SK-N-SH (cell line): Measurements from ENCODE around the gene RAD51B. TPM values are rescaled to one million over a fixed set of nuclear protein-coding genes. Genes with fewer than 3 reads are reported as not detected.

ENCODE experiments used
- CTCF ChIA-PET: fragments of 300-600, 350-600 bp; formaldehyde crosslinking; extraction: SDS; loops from one replicate; lab custom pipeline; 2021; lab: Yijun Ruan, JAX
- POLR2A ChIA-PET: fragments of 350-600 bp; sonication (Branson Sonifier 250); formaldehyde crosslinking; extraction: SDS; loops from one replicate; lab custom pipeline; 2020; ENCODE audit warnings: antibody characterized with exemption, inconsistent platforms; lab: Yijun Ruan, JAX
- DNase-seq: peaks from one replicate; pipeline ENCODE4 v3.0.0; 2012
- H2AFZ ChIP-seq: fragments of 200-600 bp; sonication (generic); 2 replicates; pipeline ENCODE4 v1.8.1; 2016; ENCODE audit warnings: antibody characterized with exemption, mild to moderate bottlenecking, low read depth
- H3F3A ChIP-seq: fragments of 200-600 bp; sonication (generic); replicated peaks from 2 replicates; pipeline ENCODE3; 2016; ENCODE audit warnings: antibody characterized with exemption, mild to moderate bottlenecking; ENCODE audit not compliant: insufficient read depth
- H3K27ac ChIP-seq, 2 experiments: fragments of 200-500 bp in 1 of 2; fragments of 200-600 bp in 1 of 2; sonication (Bioruptor generic) in 1 of 2; sonication (generic), shearing (Covaris generic) in 1 of 2; 2 replicates each; pipeline versions ENCODE4 v1.5.1 to v1.6.1; 2014 to 2016; ENCODE audit warnings: low read depth in 2 of 2, inconsistent platforms in 1 of 2, low read length in 1 of 2, mild to moderate bottlenecking in 1 of 2, mixed read lengths in 1 of 2
- H3K27me3 ChIP-seq: fragments of 200-600 bp; sonication (generic), shearing (Covaris generic); 2 replicates; pipeline ENCODE4 v1.6.1; 2016; ENCODE audit warnings: mixed run types; ENCODE audit not compliant: insufficient read depth
- H3K36me3 ChIP-seq, 2 experiments: fragments of 200-500 bp in 1 of 2; fragments of 200-600 bp in 1 of 2; sonication (Bioruptor generic) in 1 of 2; sonication (generic) in 1 of 2; replicated peaks in 1 of 2; 2 replicates each; pipeline versions ENCODE3 to v1.5.1; 2014 to 2016; ENCODE audit warnings: low read length in 1 of 2, mild to moderate bottlenecking in 1 of 2; ENCODE audit not compliant: insufficient read depth in 2 of 2, control insufficient read depth in 1 of 2
- H3K4me1 ChIP-seq, 2 experiments: fragments of 200-500 bp in 1 of 2; fragments of 200-600 bp in 1 of 2; sonication (Bioruptor generic) in 1 of 2; sonication (generic), shearing (Covaris generic) in 1 of 2; 2 replicates each; pipeline versions ENCODE4 v1.5.1 to v1.6.1; 2014 to 2016; ENCODE audit warnings: low read depth in 1 of 2, low read length in 1 of 2, mixed run types in 1 of 2; ENCODE audit not compliant: insufficient read depth in 2 of 2, control insufficient read depth in 1 of 2
- H3K4me2 ChIP-seq: fragments of 200-600 bp; sonication (generic), shearing (Covaris generic); 2 replicates; pipeline ENCODE4 v1.6.1; 2017; ENCODE audit warnings: mixed run types
- H3K4me3 ChIP-seq, 2 experiments: fragments of 200-500 bp in 1 of 2; fragments of 200-600 bp in 1 of 2; sonication (Bioruptor generic) in 1 of 2; sonication (generic), shearing (Covaris generic) in 1 of 2; 2 replicates each; pipeline versions ENCODE4 v1.5.1 to v1.8.1; 2014 to 2016; ENCODE audit warnings: low read depth in 2 of 2, inconsistent platforms in 1 of 2, low read length in 1 of 2, mild to moderate bottlenecking in 1 of 2, mixed read lengths in 1 of 2, moderate library complexity in 1 of 2
- H3K79me2 ChIP-seq: fragments of 200-600 bp; sonication (generic); 2 replicates; pipeline ENCODE4 v1.8.1; 2017; ENCODE audit warnings: mild to moderate bottlenecking; ENCODE audit not compliant: insufficient read depth
- H3K9ac ChIP-seq: fragments of 200-600 bp; sonication (generic); 2 replicates; pipeline ENCODE4 v1.6.1; 2017; ENCODE audit warnings: mixed run types
- H3K9me2 ChIP-seq: fragments of 200-600 bp; sonication (generic); 2 replicates; pipeline ENCODE4 v1.6.1; 2017; ENCODE audit warnings: mixed run types
- H3K9me3 ChIP-seq: fragments of 200-600 bp; sonication (generic); 2 replicates; pipeline ENCODE4 v1.6.1; 2017; ENCODE audit warnings: mixed run types, mild to moderate bottlenecking, moderate library complexity
- H4K20me1 ChIP-seq: fragments of 200-600 bp; sonication (generic); 2 replicates; pipeline ENCODE4 v1.6.1; 2017; ENCODE audit warnings: mild to moderate bottlenecking, mixed run types; ENCODE audit not compliant: insufficient read depth
- CHD2 ChIP-seq: fragments of 150-350 bp; IDR thresholded peaks from 2 replicates; pipeline ENCODE4 v1.6.1; 2018; ENCODE audit warnings: low read length; ENCODE audit not compliant: partially characterized antibody
- EP300 ChIP-seq, 2 experiments: IDR thresholded peaks; 2 replicates each; pipeline versions ENCODE4 v1.4.0 to v1.6.1; 2012; ENCODE audit warnings: borderline replicate concordance in 1 of 2, low read depth in 1 of 2, low read length in 1 of 2
- FOSL2 ChIP-seq: IDR thresholded peaks from 2 replicates; pipeline ENCODE4 v1.4.0; 2012; ENCODE audit warnings: low read depth, mild to moderate bottlenecking, moderate library complexity, borderline replicate concordance
- FOXJ3 ChIP-seq: sonication (generic); formaldehyde crosslinking; IDR thresholded peaks from 2 replicates; pipeline ENCODE4 v1.5.1; 2020; ENCODE audit warnings: mild to moderate bottlenecking, missing genetic modification reagents
- GABPA ChIP-seq: IDR thresholded peaks from 2 replicates; pipeline ENCODE4 v1.4.0; 2012; ENCODE audit warnings: low read depth, mild to moderate bottlenecking
- JUND ChIP-seq: IDR thresholded peaks from 2 replicates; pipeline ENCODE4 v1.4.0; 2012
- MAX ChIP-seq: IDR thresholded peaks from 2 replicates; pipeline ENCODE4 v1.4.0; 2012; ENCODE audit warnings: low read depth
- MXI1 ChIP-seq: IDR thresholded peaks from 2 replicates; pipeline ENCODE4 v1.6.1; 2012; ENCODE audit warnings: mild to moderate bottlenecking, low read depth, low read length, improper control_type of control experiment
- NFIC ChIP-seq: IDR thresholded peaks from 2 replicates; pipeline ENCODE4 v1.4.0; 2012; ENCODE audit warnings: borderline replicate concordance
- POLR2AphosphoS5 ChIP-seq: IDR thresholded peaks from 2 replicates; pipeline ENCODE4 v1.6.1; 2012; ENCODE audit warnings: low read depth, low read length
- REST ChIP-seq: IDR thresholded peaks from 2 replicates; pipeline ENCODE4 v1.6.1; 2012; ENCODE audit warnings: mild to moderate bottlenecking, low read depth, low read length, moderate library complexity
- RFX5 ChIP-seq: IDR thresholded peaks from 2 replicates; pipeline ENCODE4 v1.6.1; 2012; ENCODE audit warnings: mild to moderate bottlenecking, improper control_type of control experiment, low read length
- RXRA ChIP-seq: IDR thresholded peaks from 2 replicates; pipeline ENCODE4 v1.4.0; 2012; ENCODE audit warnings: low read depth, mild to moderate bottlenecking, borderline replicate concordance
- TAF1 ChIP-seq: IDR thresholded peaks from 2 replicates; pipeline ENCODE4 v1.6.1; 2012; ENCODE audit warnings: low read depth, mild to moderate bottlenecking, low read length, moderate library complexity, borderline replicate concordance
- USF1 ChIP-seq: IDR thresholded peaks from 2 replicates; pipeline ENCODE4 v1.4.0; 2012; ENCODE audit warnings: low read depth, borderline replicate concordance
- ZBTB33 ChIP-seq: IDR thresholded peaks from 2 replicates; pipeline ENCODE4 v1.4.0; 2012; ENCODE audit warnings: low read depth, borderline replicate concordance
- WGBS: methylation state at CpG from one replicate; pipeline ENCODE4 v1.1.6; 2017; ENCODE audit warnings: low lambda C conversion rate; 5-methylcytosine and 5-hydroxymethylcytosine counted together
- polyA plus RNA-seq, 3 experiments: library from polyadenylated mRNA; depleted of rRNA; stranded (reverse); fragments of >200 nt; gene quantifications; 2 replicates each; pipeline ENCODE4 v1.2.3, GENCODE V29; 2012

RAD51B gene
- polyA plus RNA-seq, 1 of the 3 experiments (the other 2 are of a cell fraction) = 6.0 TPM

- Histone ChIP-seq H3K79me2 (no peaks in the 10 kb centered on the region), H3K9ac (no peak overlapping the region), H4K20me1 (no peaks in the 10 kb centered on the region), H3F3A (peaks cover 18% of the 10 kb centered on the region), H3K27ac (peak overlapping the region in 1 of 2 experiments; percentile 62; a peak in 2 of 4 replicates), H3K9me2 (no peaks in the 10 kb centered on the region), H3K4me1 (peaks cover 5 to 19% of the 10 kb centered on the region in 2 experiments), H2AFZ (no peak overlapping the region), H3K9me3 (no peaks in the 10 kb centered on the region)
- DNase-seq = no peak
- POLR2A ChIA-PET = no interaction called here
- no peak for TF ChIP-seq MAX
- TF ChIP-seq CHD2 = no peak
- TF ChIP-seq USF1 = no peak
- TF ChIP-seq FOSL2 = no peak
- no peak for TF ChIP-seq GABPA
- TF ChIP-seq MXI1 = no peak
- TF ChIP-seq ZBTB33 = no peak
- TF ChIP-seq RXRA = no peak
- no peak for TF ChIP-seq EP300 (IDR thresholded peaks at IDR 0.05; ENCODE audit: borderline replicate concordance in 1 of 2, low read depth in 1 of 2, low read length in 1 of 2)
- TF ChIP-seq TAF1 = no peak
- TF ChIP-seq FOXJ3 = no peak
- no peak for TF ChIP-seq RFX5
- TF ChIP-seq JUND = no peak
- no peak for TF ChIP-seq REST
- no peak for TF ChIP-seq POLR2AphosphoS5
- no peak for TF ChIP-seq NFIC
- TF ChIP-seq, all 33 proteins: peak for 0
- CTCF ChIA-PET = no interaction called here
- H3K27me3 ChIP-seq = no peaks in the 10 kb centered on the region
- no peak overlapping the region for H3K4me2 ChIP-seq
- no peaks in the 10 kb centered on the region for H3K36me3 ChIP-seq
- 58% methylated on average over 2 of the region's 4 CpGs for WGBS
- H3K4me3 ChIP-seq = no peak overlapping the region
These were observed 848.4 kb downstream of the RAD51B start for GRCh38 chr14:68668028-68668427.
